Type B pancreatic cell (in vitro differentiated cells): Measurements from ENCODE around the gene XDH. TPM values are rescaled to one million over a fixed set of nuclear protein-coding genes. Genes with fewer than 3 reads are reported as not detected.

Experiments used
- DNase-seq: peaks from one replicate; pipeline ENCODE4 v3.0.0; 2021; ENCODE audit warnings: mixed read lengths; ENCODE audit not compliant: unreplicated experiment; ENCODE audit errors: extremely low spot score
- H3K27ac Mint-ChIP-seq: 2 replicates; pipeline ENCODE4 v1.8.0; 2021; ENCODE audit warnings: mild to moderate bottlenecking, mixed read lengths
- H3K27me3 Mint-ChIP-seq: 2 replicates; pipeline ENCODE4 v1.8.0; 2021; ENCODE audit warnings: mixed read lengths
- H3K36me3 Mint-ChIP-seq: 2 replicates; pipeline ENCODE4 v1.8.0; 2021; ENCODE audit warnings: mixed read lengths
- H3K4me1 Mint-ChIP-seq: one replicate; pipeline ENCODE4 v1.8.0; 2021; ENCODE audit warnings: mixed read lengths; ENCODE audit not compliant: unreplicated experiment
- H3K4me3 Mint-ChIP-seq: 2 replicates; pipeline ENCODE4 v1.8.0; 2021; ENCODE audit warnings: mild to moderate bottlenecking, mixed read lengths
- H3K9me3 Mint-ChIP-seq: 2 replicates; pipeline ENCODE4 v1.8.0; 2021; ENCODE audit warnings: mixed read lengths
- total RNA-seq: library from RNA; stranded (reverse); gene quantifications from 2 replicates; pipeline ENCODE4 v1.2.1, GENCODE V29; 2021; ENCODE audit warnings: low replicate concordance
- TF ChIP-seq, protein P1 (sequence below): fragments of 200-600 bp; sonication (generic); conservative IDR thresholded peaks from 2 replicates; pipeline ENCODE4 v1.5.0; 2021; ENCODE audit warnings: antibody characterized with exemption, mild to moderate bottlenecking

Gene XDH
- total RNA-seq, 1 donor from 2014 or later = 2.5 TPM

DNA sequence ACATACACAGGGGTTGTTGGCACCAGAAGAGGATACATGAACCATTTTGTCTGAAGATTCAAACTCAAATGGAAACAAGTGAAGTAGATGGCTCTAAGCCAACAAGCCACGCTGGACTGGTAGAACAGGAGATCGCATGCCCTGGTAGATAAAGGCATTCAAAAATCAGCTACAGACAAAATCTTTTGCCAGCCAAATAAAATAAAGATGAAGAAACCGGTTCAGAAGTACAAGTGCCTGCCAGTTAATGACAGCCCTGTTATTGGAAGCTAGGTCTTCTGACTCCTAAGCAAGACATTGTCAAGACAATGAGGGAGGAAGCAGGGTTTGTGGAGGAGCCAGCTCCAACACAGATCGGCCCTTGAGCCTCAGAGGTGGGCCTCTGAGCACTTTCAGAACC is 128.3 kb downstream of the XDH start:
- no peak overlapping the region for H3K27ac Mint-ChIP-seq

More for the DNA sequence above, 128.3 kb downstream of the XDH start:
- Mint-ChIP-seq H3K4me3 (no peak overlapping the region), H3K27me3 (no peaks in the 10 kb centered on the region), H3K9me3 (no peaks in the 10 kb centered on the region), H3K36me3 (peaks cover 3% of the 10 kb centered on the region), H3K4me1 (peaks cover 26% of the 10 kb centered on the region)
- DNase-seq = no peak
- TF ChIP-seq, protein P1, sequence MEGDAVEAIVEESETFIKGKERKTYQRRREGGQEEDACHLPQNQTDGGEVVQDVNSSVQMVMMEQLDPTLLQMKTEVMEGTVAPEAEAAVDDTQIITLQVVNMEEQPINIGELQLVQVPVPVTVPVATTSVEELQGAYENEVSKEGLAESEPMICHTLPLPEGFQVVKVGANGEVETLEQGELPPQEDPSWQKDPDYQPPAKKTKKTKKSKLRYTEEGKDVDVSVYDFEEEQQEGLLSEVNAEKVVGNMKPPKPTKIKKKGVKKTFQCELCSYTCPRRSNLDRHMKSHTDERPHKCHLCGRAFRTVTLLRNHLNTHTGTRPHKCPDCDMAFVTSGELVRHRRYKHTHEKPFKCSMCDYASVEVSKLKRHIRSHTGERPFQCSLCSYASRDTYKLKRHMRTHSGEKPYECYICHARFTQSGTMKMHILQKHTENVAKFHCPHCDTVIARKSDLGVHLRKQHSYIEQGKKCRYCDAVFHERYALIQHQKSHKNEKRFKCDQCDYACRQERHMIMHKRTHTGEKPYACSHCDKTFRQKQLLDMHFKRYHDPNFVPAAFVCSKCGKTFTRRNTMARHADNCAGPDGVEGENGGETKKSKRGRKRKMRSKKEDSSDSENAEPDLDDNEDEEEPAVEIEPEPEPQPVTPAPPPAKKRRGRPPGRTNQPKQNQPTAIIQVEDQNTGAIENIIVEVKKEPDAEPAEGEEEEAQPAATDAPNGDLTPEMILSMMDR = no peak

Other genes starting within 250 kb of the XDH start
- 0.12 and 0.39 TPM in 2 replicates for gene CAPN14, start 197.2 kb downstream of the XDH start, total RNA-seq
- gene EHD3, start 180.6 kb downstream of the XDH start, total RNA-seq = 5.3 and 8.9 TPM in 2 replicates
- 0.26 TPM in 1 of 2 replicates, not detected in the other for gene SRD5A2, start 166.2 kb upstream of the XDH start, total RNA-seq